Effector CD4-positive, alpha-beta T cell (primary cell): ENCODE results near the gene ROBO4. TPM values are rescaled to one million over a fixed set of nuclear protein-coding genes. Genes with fewer than 3 reads are reported as not detected.
A peak's percentile ranks its signal among the peaks of the same experiment; 100 is the strongest.

Experiments used
- DNase-seq: peaks from one replicate; pipeline ENCODE4 v3.0.0-alpha.2; 2020
- total RNA-seq: gene quantifications from one replicate; lab custom pipeline; 2026; lab: John Stamatoyannopoulos, UW

Gene ROBO4
- not detected for total RNA-seq

DNA sequence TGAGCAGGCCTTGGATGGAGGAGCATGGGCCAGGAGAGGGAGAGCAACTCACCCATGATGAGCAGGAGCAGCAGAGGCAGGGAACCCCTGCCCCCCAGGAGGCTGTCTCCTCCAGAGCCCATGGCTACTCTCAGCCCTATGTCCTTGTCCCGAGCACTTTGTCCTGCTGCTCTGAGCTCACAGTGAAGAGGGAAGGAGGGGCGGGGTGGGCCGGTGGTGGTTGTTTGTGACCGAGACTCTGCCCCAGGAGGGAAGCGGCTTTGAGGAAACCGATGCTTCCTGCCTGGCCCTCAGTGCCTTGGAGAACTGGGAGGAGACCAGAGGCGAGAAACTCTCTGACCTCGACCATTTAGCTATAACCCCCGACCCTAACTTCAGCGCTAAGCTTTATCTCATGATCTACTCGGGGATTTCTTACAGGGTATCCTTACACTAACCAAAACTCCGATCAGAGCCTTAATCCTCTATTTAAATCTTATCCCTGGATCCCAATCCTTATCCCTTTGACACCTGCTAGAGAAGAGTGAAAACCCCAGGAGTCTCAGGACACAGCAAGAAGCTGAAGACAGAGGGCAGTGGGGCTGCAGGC, at the start of gene ROBO4:
TSS of gene ROBO4 (minus strand) at position 192 of the 589 bp plus-strand sequence. CDS start at position 122, 70 bp downstream.
- no peak for DNase-seq

DNA sequence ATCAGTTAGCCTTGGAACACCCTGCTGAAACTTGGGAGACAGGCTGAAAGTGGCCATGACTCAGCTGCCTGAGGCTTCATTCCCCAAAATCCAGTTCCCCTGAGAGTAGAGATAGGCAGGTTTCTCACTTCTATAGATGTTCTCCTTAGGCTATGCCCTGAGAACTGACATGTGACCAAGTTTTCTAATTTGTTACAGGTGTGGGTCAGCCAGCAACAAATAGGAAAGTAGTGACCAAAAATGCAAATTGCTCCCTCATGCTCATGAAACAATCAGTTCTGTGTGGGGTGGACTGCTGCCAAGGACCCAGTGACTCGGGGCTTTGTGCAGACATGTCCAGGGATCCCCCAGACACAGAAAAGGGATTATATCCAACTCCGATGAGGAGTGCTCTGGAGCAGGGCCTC, 49.1 kb upstream of the ROBO4 start:
- no peak for DNase-seq

DNA sequence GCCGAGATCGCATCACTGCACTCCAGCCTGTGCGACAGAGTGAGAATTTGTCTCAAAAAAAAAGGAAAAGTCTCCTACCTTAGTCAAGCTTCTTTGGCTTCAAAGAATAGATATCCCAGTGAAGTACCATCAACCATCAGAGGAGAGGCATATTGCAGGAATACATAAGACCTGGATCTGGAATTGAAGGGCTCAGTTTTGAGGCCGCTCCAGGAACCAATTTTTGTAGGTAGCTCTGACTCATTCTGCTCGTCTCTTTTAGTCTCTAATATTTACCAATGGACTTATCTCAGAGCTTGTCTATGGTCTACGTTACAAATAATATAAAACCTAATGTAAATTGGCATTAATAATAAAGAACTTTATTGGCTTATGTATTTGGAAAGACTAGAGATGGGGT, 48.2 kb upstream of the ROBO4 start:
- no peak for DNase-seq

DNA sequence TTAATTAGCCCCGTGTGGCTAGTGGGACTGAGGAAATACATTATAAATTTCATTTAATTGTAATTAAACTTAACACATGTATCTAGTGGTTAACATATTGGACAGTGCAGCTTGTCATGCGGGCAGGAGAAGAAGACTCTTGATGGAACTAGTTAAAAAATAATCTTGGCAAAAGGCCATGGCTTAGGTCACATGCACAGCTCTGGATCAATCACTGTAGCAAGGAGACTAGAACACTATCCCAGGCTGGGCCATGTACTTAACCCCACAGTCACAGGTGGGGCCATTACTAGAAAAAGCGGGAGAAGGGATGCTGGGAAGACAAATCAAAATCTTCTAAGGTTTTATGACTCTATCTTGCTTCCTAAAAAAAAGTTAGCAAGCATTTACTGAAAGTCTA, 46.9 kb upstream of the ROBO4 start:
- no peak for DNase-seq

DNA sequence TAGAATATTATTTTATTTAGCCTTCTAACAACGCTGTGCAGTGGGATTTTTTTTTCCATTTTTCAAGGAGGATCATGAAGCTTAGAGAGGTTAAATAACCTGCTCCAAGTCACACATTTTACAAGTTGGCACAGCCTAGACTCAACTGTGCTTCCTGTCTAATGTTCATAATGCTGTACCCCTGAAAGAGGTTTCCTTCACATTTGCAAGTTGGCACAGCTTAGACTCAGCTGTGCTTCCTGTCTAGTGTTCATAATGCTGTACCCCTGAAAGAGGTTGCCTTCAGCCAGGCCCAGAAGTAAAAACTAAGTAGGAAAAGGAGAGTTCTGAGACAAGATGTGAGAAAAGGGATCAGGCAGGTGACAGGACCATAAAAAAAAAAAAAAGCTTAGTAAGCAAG, 46.1 kb upstream of the ROBO4 start:
- no peak for DNase-seq

DNA sequence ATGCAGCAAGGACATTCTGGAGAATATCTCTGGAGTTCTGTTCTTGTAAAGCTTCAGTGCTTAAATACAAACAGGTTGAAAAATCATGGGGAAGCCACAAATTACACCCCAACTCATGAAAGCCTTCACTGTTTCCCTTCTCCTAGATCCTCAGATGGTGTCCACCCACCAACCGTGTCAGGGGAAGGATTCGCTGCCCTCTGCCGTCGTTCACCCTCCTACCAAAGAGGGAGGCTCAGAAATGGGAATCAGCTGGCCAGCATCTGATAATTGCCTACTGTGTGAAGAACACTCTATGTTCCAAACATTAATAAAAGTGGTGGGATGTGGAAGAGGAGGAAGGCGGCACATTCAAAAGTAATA, 45.6 kb upstream of the ROBO4 start:
- no peak for DNase-seq

DNA sequence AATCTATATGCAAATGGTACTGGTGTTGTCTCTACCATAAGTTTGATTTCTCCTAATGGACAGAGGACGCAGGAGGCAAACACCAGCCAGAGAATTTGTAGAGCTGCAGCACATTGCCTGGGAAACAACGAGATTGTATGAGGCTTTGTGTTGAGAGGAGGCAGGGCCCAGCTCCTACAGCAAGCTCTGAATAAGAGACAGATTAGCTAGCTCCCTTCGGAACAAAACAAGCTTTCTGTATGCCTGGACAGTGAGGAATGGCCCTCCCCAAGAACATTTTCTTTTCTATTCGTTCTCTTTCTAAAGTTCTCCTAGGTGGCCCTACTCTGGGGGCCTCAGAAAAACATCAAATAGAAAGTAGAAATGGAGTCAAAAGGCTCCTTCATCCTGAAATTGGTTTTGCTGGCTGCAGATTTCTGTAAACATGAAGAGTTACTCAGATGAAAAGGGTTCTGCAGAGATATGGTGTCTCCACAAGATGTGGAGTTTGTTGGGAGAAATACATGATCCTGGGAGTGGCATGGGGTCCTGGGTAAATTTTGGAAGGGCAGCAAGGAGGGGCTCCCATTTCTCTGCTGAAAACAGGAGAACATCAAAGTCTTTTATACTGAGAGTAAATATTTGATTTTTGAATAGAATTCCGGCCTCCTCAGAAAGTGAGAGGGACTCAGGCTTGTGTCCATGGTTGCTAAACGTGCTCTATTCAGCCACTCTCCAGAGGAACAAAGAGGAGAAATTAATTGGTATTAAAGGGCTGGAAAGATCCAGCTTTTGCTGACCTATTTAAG, 45.0 kb upstream of the ROBO4 start:
- DNase-seq, result no peak

DNA sequence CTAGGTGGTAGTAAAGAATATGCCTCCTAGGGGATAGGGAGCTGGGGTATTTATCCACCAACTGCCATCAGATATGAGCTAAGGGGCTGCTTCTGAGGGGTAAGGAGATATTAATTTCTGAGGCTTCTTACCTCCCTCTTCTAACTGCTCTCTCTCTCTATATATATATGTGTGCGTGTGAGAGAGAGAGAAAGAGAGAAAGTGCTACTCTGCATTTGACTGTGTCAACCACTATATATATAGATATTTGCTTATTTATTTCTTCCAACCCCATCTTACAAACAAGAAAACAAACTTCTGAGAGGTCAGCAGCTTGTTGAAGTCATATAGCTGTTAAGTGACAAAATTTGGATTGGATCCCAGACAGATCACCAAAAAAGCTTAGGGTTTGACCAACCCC, 44.0 kb upstream of the ROBO4 start:
- DNase-seq, result no peak

DNA sequence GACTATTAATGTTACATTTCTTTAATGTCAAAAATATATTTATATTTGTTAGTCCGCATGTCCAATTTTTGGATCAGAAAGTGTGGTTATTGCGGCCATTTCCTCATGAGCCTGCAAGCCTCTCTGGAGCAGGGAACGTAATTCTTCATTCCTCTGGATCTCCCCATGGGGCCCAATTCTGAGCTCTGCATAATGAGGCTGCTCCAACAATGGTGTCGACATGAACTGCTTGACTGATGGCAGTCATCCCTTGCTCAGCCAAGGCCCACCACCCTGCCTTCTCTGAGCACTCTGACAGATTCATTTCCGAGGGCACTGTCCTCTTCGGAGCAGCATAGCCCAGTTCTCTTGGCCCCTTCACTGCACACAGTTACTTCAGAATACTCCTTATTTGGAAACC, 41.3 kb upstream of the ROBO4 start:
- DNase-seq, result no peak

DNA sequence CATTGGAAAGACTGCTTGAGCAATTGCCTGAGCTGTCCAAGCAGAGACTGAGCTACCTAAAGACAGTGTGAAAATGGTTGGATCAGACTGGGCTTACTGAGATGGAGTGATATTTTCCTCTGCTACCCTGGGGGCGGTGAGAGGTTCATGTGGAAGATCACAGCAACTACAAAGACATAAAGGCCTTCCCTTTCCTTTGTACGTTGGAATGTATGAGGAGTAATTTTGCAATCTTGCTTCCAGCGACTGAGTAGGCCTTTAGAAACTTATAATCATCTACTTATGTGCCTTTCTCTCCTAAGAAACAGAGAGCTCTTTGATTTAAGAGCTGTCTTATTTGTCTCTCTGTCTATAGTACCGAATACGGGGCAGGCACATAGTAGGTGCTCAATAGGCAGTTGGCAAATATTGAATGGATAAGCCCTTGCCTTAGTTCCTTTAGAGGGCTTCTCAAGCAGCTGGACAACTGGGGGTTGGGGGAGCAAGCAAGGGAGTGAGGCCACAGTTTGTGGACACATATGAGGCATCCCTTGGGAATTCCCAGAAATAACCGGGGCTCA, 40.6 kb upstream of the ROBO4 start:
- no peak for DNase-seq

DNA sequence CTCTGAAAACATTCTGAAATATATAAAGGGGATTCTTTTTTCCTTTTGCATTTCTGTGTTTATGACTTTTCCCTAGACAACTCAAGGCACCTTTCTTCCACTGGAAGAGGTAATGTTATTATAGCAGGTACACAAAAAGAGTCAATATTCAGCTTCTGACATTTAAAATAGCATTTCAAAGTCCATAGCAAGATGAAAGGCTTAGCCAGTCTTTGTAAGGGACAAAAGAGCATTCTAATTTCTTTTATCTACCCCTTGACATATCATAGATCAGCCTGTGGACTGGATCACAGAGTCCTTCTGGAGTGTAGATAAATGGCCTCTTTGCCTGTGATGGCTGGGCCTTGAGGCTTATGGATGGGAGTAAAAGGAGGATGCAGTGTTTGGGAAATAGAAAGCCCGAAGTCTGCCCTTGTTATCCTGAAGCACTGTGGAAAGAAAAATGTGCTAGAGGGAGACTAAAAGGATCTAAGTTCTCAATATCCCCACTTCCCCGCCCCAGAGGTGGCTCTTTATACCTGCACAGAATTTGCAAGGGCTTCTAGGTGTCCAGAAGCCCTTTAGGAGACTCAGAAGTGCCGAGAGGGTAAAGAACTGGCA, 39.8 kb upstream of the ROBO4 start:
- DNase-seq, result no peak

DNA sequence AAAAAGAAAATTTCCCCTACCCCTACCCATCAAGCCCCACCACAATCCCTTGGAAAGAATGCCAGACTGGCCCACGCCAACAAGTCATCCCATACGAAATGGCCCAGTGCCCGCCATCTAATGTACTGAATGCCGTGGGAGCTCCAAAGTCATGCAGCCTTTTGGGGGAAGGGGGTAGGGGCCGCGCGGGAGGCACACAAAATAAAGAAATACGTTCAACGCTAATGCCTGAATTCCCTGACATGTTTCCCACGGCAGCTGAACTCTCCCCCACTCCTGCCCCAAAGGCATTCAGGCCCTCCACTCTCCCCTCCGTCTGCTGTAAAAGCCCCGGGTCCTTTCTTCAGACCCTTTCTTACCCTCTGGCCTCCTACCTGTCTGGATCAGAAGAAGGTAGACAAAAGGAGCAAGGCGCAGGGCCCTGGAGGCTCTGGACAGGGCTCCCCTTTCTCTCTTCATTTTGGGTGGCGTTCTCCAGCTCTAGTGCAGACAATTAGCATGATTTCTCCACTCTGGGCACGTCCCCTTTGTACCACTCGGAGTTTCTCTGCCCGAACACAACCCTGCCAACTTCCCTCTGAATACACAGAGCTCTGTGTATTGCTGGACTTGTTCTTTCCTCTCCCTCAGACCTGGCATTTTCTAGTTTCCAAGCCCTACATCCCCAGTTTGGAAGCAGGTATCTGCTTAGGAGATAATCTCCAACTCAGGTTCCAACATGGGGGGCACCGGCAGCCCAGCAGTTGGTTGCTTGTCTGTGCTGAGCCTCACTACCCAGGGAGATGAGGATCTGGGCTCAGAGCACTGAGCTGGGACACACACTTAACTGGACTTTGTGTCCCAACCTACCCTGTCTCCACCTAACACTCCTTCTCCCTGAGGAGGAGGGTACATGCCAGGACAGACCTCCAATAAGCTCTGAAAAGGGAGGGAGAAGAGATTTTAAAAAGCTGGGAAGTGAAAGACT, 38.2 kb upstream of the ROBO4 start, which contains the start of gene HEPACAM:
TSS of gene HEPACAM (minus strand) at position 500 of the 967 bp plus-strand sequence. CDS start at position 459, 41 bp downstream.
- no peak for DNase-seq

DNA sequence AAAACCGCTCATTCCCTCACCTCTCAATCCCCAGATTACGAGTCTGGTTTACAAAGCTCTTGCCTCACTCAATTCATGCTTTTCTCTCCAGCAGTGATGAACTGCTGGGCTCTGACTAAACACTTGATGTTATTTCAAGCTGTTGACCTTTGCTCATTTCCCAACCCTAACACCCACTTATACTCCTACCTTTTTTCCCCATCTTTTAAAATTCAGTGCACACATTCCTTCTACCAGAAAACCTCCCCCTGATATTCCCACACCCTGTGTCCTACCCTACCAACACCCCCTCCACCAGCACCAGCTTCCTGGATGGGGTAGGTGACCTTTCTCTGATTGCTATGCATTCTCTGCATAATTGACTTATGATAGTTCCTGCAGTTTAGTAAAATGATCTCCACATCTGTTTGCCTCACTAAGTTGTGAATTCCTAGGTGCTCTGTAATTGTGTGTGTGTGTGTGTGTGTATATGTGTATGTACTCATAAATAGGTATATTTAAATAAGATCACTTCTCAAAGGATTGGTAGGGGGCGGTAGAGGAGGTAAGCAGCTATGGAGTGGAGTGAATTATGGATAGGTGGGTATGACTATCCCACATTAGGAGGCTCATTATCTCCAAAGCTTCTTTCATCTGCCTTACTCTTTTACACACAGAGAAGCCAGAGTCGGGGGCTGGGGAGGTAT, 37.3 kb upstream of the ROBO4 start:
- no peak for DNase-seq

DNA sequence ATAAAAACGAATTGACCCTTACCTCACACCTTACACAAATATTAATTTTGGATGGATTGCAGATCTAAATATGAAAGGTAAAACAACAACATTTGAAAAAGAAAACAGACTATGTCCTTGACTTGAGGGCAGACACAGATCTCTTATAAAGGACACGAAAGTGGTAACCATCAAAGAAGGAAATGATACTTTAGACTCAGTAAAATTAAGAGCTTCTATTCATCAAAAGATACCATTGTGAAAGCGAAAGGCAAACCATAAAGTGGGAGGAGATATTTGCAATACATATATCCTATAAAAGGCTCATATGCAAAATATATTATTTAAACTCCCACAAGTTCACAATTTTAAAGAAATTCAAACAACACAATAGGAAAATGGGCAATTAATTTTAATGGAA, 33.1 kb upstream of the ROBO4 start:
- no peak for DNase-seq

DNA sequence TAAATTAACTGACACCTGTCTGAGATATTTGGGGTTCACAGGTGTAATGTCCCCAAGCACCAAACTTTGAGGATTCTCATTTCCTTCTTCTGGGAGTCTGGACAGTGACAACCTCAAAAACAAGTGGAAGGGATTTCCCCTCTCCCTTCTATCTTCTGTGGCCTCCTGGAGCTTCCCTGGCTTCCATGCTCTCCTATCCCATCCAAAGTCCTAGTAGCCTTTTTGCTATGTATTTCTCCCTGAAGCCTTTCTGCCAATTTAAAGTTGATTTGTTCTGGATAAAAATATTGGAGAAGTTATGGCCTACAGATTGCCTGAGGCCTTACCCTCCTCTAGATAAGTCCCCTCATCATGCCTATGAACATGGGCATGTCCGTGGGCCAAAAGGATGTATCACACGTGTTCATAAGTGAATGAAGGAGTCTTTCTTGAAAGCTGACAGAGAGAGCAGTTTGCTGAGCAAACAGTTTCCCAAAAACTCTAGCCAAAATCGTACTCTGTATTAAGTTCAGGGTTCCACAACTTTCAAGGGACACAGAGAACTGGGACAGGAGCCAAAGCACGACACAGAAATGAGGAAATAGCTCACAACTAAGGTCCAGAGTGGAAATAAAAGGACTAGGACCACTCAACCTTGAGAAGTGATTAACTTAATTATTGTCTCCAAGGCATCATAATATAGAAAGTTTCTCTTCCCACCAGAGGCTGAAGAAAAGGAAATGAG, 31.4 kb upstream of the ROBO4 start:
- no peak for DNase-seq

DNA sequence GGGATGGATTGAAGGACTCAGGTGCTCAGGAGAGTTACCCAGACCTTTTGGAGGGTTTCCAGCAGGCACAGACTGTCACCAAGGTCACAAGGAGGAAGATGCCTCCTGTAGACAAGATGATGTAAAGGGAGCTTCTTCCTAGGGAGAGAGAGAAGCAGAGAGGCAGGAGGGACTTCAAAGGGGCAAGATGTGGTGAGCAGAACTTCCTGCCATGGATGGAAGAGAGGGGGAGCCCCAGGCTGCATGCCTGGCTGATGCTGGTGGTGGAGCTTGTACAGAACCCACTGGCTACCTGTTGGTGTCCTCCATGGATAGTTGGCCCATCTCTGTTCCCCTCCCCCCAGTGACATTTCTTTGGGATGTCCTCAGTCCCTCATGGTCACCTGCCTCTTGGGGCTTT, 25.6 kb upstream of the ROBO4 start:
- DNase-seq, result no peak

DNA sequence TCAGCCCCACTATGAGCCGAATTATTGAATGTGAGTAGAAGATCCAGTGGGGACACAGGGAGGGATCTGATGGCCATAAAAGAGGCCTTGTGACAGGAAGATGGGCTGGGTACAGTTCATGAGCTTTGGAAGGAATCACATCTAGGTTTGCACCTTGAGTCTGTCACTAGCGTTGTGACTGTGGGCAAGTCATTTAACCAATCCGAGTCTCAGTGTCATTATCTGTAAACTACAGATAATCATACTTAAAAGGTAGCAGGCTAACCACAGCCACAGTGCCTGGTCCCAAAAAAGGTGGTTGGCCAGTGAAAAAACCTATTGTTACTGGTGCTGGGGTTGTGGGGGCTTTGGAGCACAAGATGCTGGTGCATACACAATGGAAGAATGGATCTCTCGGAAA, 25.2 kb upstream of the ROBO4 start:
- no peak for DNase-seq

DNA sequence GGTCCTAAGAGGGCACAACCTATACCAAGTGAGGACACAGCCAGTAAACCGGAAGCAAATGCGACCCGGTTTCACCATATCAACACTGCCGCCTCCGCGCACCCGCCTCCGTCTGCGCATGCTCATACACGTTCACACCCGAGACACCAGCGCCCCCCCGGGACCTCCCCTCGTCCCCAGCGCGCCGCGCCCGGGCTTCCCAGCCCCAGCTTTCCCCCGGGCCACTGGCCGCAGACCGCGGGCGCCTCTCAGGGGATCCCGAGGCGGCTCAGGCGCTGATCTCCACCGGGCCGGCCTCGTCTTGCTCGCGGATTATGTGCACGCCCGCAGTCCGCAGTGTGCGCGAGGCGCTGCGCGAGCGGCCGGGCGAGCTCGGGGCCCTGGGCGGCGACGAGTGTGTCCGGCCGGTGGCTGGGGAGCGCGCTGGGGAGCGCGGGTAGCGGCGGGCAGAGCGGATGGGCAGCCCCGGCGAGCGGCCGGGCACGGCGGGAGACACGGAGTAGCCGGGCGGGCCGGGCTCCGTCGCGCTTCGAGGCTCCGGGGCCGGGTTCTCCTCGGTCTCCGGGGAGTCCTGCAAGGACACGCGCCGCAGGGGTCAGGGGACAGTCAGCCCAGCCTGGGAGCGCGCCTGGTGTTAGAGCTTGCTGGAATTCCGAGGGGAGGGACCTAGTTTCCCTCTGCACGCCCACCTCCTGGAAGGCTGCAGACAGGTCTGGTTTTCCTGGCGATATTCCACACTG, 23.4 kb upstream of the ROBO4 start:
- DNase-seq, result peak; percentile 52

DNA sequence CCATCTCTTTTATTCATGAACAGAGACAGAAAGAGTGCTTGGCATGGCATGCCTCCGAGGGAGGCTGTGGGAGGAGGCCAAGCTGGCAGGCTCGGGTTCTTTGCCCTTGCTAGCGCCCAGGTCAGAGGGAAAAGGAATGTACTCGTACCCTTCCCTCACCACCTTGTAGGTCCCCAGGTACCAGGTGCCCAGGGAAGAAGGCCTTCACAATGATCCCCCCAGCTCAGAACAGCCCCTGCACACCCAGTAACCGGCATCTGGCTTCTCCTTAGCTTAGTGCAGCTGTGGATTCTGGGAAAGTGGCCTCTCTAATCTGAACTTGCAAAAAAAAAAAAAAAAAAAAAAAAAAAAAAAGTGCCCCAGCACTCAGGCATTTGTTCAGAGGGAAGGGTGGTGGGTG, 22.7 kb upstream of the ROBO4 start:
- DNase-seq, result no peak

DNA sequence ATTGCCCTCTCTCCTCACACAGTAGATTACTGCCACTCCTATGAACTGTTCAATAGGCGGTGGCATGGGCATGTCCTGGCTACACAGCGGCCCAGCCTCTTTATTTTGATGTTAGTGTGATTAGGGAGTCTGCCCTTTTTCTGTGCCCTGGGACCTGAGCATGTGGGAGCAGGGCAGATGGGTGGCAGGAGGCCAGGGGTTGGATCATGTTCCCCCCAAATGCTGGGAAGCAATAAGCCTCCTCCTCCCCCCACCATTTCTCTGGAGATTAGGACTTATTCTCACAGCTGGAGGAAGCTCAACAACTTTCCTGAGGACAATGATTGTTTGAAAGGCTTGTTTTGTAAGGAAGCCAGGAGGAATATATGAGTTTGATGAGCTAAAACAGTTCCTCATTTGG, 22.2 kb upstream of the ROBO4 start:
- no peak for DNase-seq

DNA sequence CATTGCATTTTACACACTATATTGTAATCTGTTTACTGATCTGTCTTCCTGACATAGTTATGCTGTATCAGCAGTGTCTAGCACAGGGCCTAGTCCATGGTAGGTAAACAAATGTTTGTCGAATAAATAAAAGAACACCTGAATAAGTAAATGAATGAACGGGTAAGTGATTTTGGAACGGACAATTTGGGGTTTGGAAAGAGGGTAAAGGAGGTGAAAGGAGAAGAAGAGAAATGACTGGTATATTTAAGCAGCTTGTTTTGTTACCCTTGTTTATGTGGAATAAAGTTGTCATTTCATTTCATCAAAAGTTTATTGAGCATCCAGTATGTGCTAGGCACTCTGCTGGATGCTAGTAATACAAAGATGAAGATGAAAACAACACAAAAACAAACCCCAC, 21.3 kb upstream of the ROBO4 start, which contains the start of gene HEPN1:
TSS of gene HEPN1 (plus strand) at position 301 of the 400 bp plus-strand sequence.
- DNase-seq, result no peak
